Mucosa of stomach (tissue), 1 donor: ENCODE results near the gene APOF.
"Not testable (repeated sequence)": the region's sequence is repeated elsewhere in the genome, so short reads cannot be mapped to it uniquely, and the experiment has no call there.

ENCODE experiments used
- H3K27me3 ChIP-seq: one replicate; pipeline ENCODE4 v1.7.0; 2013; ENCODE audit warnings: mild to moderate bottlenecking, low read length; ENCODE audit not compliant: control insufficient read depth, insufficient read depth
- H3K36me3 ChIP-seq: one replicate; pipeline ENCODE4 v1.7.0; 2013; ENCODE audit warnings: low read length; ENCODE audit not compliant: control insufficient read depth, insufficient read depth
- H3K4me1 ChIP-seq: one replicate; pipeline ENCODE4 v1.7.0; 2013; ENCODE audit warnings: mild to moderate bottlenecking, low read length; ENCODE audit not compliant: control insufficient read depth, insufficient read depth
- H3K4me3 ChIP-seq: one replicate; pipeline ENCODE4 v1.7.0; 2013; ENCODE audit warnings: low read length
- H3K9ac ChIP-seq: one replicate; pipeline ENCODE4 v1.7.0; 2013; ENCODE audit warnings: mild to moderate bottlenecking, low read length, moderate library complexity
- H3K9me3 ChIP-seq: one replicate; pipeline ENCODE4 v1.7.0; 2013; ENCODE audit warnings: mild to moderate bottlenecking, low read length, moderate library complexity; ENCODE audit not compliant: control insufficient read depth
- donor health status: Pancreatic carcinoma.

Gene APOF

DNA sequence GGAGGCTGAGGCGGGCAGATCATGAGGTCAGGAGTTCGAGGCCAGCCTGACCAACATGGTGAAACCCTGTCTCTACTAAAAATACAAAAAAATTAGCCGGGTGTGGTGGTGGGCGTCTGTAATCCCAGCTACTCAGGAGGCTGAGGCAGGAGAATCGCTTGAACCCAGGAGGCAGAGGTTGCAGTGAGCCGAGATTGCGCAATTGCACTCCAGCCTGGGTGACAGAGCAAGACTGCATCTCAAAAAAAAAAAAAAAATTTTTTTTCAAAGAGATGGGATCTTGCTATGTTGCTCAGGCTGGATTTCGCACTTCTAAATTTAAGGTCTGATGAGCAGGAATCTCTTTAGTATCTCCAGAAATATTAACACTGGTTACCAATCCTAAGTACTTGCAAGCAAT is 41.0 kb downstream of the APOF start:
- H3K9me3 ChIP-seq, H3K27me3 ChIP-seq: not testable (repeated sequence)
- H3K36me3 ChIP-seq: peaks cover 28% of the 10 kb centered on the region

DNA sequence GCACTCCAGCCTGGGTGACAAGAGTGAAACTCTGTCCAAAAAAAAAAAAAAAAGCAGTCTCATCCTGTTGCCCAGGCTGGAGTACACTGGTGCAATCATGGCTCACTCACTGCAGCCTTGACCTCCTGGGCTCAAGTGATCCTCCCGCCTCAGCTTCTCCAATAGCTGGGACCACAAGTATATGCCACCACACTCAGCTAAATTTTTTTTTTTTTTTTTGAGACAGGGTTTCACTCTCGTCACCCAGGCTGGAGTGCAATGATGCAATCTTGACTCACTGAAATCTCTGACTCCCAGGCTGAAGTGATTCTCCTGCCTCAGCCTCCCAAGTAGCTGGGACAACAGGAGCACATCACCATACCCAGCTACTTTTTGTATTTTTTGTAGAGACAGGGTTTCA is 41.6 kb downstream of the APOF start:
- H3K4me1 ChIP-seq: no peaks in the 10 kb centered on the region
- H3K36me3 ChIP-seq: peaks cover 23% of the 10 kb centered on the region
- no peak overlapping the region for H3K4me3 ChIP-seq
- no peak overlapping the region for H3K9ac ChIP-seq
- H3K9me3 ChIP-seq: no peaks in the 10 kb centered on the region
- H3K27me3 ChIP-seq: no peaks in the 10 kb centered on the region

More for the DNA sequence above, 41.0 kb downstream of the APOF start:
- H3K4me1 ChIP-seq, H3K9ac ChIP-seq, H3K4me3 ChIP-seq: not testable (repeated sequence)

DNA sequence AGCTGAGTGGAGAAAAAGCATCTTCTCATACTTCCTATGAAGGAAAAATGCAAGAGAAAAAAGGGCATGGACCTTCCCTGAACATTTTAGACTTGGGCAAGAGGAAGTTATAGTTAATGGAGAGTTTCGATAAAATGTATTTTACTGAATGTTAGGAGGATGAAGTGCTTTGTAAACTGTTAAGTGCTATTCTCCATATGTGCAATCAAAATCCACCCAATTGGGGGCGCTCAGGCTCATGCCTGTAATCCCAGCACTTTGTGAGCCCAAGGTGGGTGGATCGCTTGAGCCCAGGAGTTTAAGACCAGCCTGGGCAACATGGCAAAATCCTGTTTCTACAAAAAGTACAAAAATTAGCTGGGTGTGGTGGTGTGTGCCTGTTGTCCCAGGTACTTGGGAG is 45.0 kb downstream of the APOF start:
- H3K9ac ChIP-seq: no peak overlapping the region
- H3K4me3 ChIP-seq: no peak overlapping the region
- no peaks in the 10 kb centered on the region for H3K9me3 ChIP-seq
- peaks cover 4% of the 10 kb centered on the region for H3K36me3 ChIP-seq
- no peaks in the 10 kb centered on the region for H3K27me3 ChIP-seq
- peaks cover 13% of the 10 kb centered on the region for H3K4me1 ChIP-seq

DNA sequence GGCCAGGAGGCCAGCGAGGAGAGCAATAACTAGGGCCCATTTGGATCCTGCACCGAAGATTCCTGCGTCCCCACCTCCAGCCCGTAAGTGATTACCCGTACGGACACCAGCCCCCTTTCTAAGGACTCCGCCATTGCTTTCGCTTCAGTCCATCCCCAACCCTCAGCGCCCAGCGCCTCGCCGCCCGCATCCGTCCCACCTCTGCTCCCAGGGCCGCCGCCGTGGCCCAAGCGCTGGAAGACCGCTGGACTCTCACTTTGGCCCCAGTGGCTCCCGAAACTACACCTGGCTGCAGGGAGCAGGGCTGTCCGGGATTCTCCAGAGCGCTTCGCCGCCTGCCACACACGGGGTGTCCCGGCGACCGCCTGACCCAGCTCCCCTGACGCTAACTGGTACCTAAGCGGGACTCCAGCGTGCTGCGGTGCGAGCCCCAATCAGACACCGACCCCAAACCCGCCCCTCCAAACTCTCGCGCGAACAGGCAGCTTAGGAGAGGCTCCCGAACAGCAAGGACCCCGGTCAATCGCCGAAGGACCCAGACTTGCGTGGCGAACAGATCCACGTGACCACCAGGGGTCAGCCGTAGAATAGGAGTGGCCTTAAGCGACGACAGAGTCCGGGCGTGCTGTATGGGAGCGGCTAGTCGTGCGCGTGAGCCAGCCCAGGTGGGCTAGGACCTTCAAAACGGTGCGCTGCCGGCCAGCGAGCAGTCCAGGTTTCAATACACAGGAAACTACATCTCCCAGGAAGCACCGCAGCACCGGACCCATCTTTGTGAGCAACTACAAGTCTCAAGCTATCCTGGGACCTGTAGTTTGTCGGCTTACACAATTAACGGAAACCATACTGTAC is 46.8 kb downstream of the APOF start, which contains the start of gene CNPY2:
Gene CNPY2, minus strand, starts transcription at position 367 of the 852 bp plus-strand sequence. CDS start 771 bp downstream, outside the sequence.
- Histone ChIP-seq H3K36me3 (peaks cover 4% of the 10 kb centered on the region), H3K4me1 (peaks cover 13% of the 10 kb centered on the region), H3K4me3 (peak within 1 kb of the TSS; percentile 89), H3K27me3 (no peaks in the 10 kb centered on the region), H3K9me3 (no peaks in the 10 kb centered on the region), H3K9ac (peak within 1 kb of the TSS; percentile 91)

DNA sequence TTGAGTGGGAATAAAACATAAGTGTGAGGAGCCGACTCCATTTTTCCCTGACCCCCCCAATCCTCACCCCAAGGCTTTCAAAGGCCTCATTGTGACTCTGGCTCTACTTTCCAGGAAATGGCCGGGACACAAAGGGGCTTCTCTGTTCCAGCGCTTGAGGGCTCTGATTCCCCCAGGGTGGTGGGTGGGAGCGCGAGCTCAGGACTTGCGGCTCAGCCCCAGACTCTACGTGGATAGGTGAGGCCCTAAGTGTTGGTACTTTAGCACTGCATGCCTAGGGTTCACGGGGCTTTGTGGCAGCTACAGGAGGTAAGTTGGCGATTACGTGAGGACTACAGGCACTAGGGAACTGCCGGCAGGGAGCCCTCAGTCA is 47.4 kb downstream of the APOF start:
- Histone ChIP-seq H3K9me3 (no peaks in the 10 kb centered on the region), H3K4me3 (peak overlapping the region; percentile 89), H3K4me1 (peaks cover 13% of the 10 kb centered on the region), H3K36me3 (peaks cover 4% of the 10 kb centered on the region), H3K9ac (peak overlapping the region; percentile 91), H3K27me3 (no peaks in the 10 kb centered on the region)

DNA sequence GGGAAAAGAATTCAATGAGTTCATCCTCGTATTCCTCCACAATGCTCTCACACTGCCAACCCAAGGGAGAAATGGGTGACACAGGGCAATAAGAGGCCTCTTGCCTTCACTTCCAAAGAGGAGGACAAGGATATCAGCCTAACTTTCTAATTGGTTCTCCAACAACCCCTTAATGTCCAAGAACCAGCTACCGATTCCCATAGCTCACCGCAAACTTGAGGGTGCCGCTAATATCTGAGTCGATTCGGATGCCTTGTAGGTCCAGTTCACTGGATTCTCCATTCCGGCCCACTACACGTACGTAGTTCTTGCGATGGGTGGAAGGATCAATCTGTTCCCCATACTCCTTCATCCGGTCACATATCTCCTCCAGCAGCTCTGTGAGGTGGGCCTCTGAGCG is 51.7 kb downstream of the APOF start:
- Histone ChIP-seq H3K27me3 (no peaks in the 10 kb centered on the region), H3K4me3 (no peak overlapping the region), H3K36me3 (no peaks in the 10 kb centered on the region), H3K9ac (no peak overlapping the region), H3K4me1 (peaks cover 13% of the 10 kb centered on the region), H3K9me3 (no peaks in the 10 kb centered on the region)
